ENCODE measurements around the gene RNF17. TPM values are rescaled to one million over a fixed set of nuclear protein-coding genes. Genes with fewer than 3 reads are reported as not detected.

The RNF17 gene
- total RNA-seq, 1 donor from 2014 or later: not detected

- Mint-ChIP-seq H3K27me3 (ENCODE audit: low read depth, unreplicated experiment) (no peaks in the 10 kb centered on the region), H3K9me3 (ENCODE audit: unreplicated experiment) (peaks cover 2% of the 10 kb centered on the region), H3K36me3 (ENCODE audit: low read depth, unreplicated experiment) (no peaks in the 10 kb centered on the region), H3K4me3 (ENCODE audit: unreplicated experiment) (no peak overlapping the region), H3K4me1 (ENCODE audit: low read depth, unreplicated experiment) (no peaks in the 10 kb centered on the region), H3K27ac (ENCODE audit: unreplicated experiment) (no peak overlapping the region)
- H3K9me3 ChIP-seq (ENCODE audit: insufficient read depth, low read depth, low read length): no peaks in the 10 kb centered on the region
- no peaks in the 10 kb centered on the region for H4K20me1 ChIP-seq (ENCODE audit: insufficient read depth, low read length)
- H3K9ac ChIP-seq (ENCODE audit: low read length): no peak overlapping the region
- no peaks in the 10 kb centered on the region for H3K36me3 ChIP-seq (ENCODE audit: insufficient read depth, low read length)
- no peaks in the 10 kb centered on the region for H3K79me2 ChIP-seq (ENCODE audit: insufficient read depth, low read length)
- DNase-seq (ENCODE audit: low read depth) (no peak), FAIRE-seq (no peak)
- no peak overlapping the region for H2AFZ ChIP-seq (ENCODE audit: low read depth, low read length)
- no peak for TF ChIP-seq EZH2 (IDR thresholded peaks at IDR 0.05; ENCODE audit: insufficient read depth, low read length)
- TF ChIP-seq, protein P1, sequence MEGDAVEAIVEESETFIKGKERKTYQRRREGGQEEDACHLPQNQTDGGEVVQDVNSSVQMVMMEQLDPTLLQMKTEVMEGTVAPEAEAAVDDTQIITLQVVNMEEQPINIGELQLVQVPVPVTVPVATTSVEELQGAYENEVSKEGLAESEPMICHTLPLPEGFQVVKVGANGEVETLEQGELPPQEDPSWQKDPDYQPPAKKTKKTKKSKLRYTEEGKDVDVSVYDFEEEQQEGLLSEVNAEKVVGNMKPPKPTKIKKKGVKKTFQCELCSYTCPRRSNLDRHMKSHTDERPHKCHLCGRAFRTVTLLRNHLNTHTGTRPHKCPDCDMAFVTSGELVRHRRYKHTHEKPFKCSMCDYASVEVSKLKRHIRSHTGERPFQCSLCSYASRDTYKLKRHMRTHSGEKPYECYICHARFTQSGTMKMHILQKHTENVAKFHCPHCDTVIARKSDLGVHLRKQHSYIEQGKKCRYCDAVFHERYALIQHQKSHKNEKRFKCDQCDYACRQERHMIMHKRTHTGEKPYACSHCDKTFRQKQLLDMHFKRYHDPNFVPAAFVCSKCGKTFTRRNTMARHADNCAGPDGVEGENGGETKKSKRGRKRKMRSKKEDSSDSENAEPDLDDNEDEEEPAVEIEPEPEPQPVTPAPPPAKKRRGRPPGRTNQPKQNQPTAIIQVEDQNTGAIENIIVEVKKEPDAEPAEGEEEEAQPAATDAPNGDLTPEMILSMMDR (IDR thresholded peaks at IDR 0.05; ENCODE audit: insufficient read depth, low read depth, low read length): no peak
- H3K27ac ChIP-seq (ENCODE audit: low read depth, low read length): no peak overlapping the region
- H3K4me3 ChIP-seq (ENCODE audit: insufficient read depth, low read depth, low read length): no peak overlapping the region
- H3K27me3 ChIP-seq (ENCODE audit: insufficient read depth, low read length): no peaks in the 10 kb centered on the region
- H3K4me1 ChIP-seq (ENCODE audit: insufficient read depth, low read length): no peaks in the 10 kb centered on the region
- no peak overlapping the region for H3K4me2 ChIP-seq (ENCODE audit: low read length)
Observed at GRCh38 chr13:24777171-24777570, 13.2 kb downstream of the RNF17 start.

DNA sequence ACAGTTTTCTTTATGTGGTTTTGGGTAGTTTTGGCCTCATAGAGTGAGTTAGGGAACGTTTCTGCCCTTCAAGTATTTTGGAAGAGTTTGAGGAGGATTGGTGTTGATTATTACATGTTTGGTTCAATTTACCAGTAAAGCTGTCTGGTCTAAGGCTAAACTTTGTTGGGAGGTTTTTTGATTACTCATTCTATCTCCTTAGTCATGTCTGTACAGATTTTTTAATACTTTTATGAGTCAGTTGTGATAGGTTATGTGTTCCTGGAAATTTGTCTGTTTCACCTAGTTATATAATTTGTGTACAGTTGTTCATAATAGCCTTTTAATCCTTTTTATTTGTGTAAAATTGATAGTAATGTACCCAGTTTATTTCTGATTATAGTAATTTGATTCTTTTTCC lies 20.4 kb downstream of the RNF17 start:
- Histone ChIP-seq H3K79me2 (ENCODE audit: insufficient read depth, low read length) (no peaks in the 10 kb centered on the region), H3K36me3 (ENCODE audit: insufficient read depth, low read length) (no peaks in the 10 kb centered on the region), H3K9me3 (ENCODE audit: insufficient read depth, low read depth, low read length) (no peaks in the 10 kb centered on the region), H3K27me3 (ENCODE audit: insufficient read depth, low read length) (no peaks in the 10 kb centered on the region), H3K4me2 (ENCODE audit: low read length) (no peak overlapping the region), H3K9ac (ENCODE audit: low read length) (no peak overlapping the region), H3K4me3 (ENCODE audit: insufficient read depth, low read depth, low read length) (no peak overlapping the region), H2AFZ (ENCODE audit: low read depth, low read length) (no peak overlapping the region), H3K27ac (ENCODE audit: low read depth, low read length) (no peak overlapping the region), H3K4me1 (ENCODE audit: insufficient read depth, low read length) (no peaks in the 10 kb centered on the region), H4K20me1 (ENCODE audit: insufficient read depth, low read length) (no peaks in the 10 kb centered on the region)
- DNase-seq (ENCODE audit: low read depth) (no peak), FAIRE-seq (no peak)
- no peak overlapping the region for H3K4me3 Mint-ChIP-seq (ENCODE audit: unreplicated experiment)
- H3K27me3 Mint-ChIP-seq (ENCODE audit: low read depth, unreplicated experiment): no peaks in the 10 kb centered on the region
- H3K9me3 Mint-ChIP-seq (ENCODE audit: unreplicated experiment): peaks cover 8% of the 10 kb centered on the region
- H3K27ac Mint-ChIP-seq (ENCODE audit: unreplicated experiment): no peak overlapping the region
- H3K36me3 Mint-ChIP-seq (ENCODE audit: low read depth, unreplicated experiment): no peaks in the 10 kb centered on the region
- no peaks in the 10 kb centered on the region for H3K4me1 Mint-ChIP-seq (ENCODE audit: low read depth, unreplicated experiment)
- no peak for TF ChIP-seq EZH2 (IDR thresholded peaks at IDR 0.05; ENCODE audit: insufficient read depth, low read length)
- TF ChIP-seq, protein P1 (IDR thresholded peaks at IDR 0.05; ENCODE audit: insufficient read depth, low read depth, low read length): no peak

DNA sequence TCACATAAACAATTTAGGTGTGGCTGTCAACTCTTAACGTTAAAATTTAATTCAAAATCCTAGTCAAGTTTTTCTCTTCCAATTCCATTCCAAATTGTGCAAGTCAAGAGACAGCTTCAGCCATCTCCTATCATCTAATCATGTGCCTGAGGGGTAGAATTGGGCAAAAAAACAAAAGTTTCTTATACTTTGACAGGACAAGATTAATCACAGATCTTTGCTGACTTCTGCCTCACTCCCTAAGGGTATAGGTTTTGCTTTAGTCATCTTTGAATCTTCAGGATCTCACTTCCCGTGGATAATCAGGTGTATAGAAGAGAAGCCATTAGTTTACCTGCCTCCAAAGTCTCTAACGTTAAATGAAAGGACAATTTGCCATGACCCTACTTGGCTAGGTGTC lies 24.6 kb downstream of the RNF17 start:
- Mint-ChIP-seq H3K27ac (ENCODE audit: unreplicated experiment) (no peak overlapping the region), H3K36me3 (ENCODE audit: low read depth, unreplicated experiment) (no peaks in the 10 kb centered on the region), H3K4me3 (ENCODE audit: unreplicated experiment) (no peak overlapping the region), H3K9me3 (ENCODE audit: unreplicated experiment) (peaks cover 8% of the 10 kb centered on the region), H3K4me1 (ENCODE audit: low read depth, unreplicated experiment) (no peaks in the 10 kb centered on the region), H3K27me3 (ENCODE audit: low read depth, unreplicated experiment) (peaks cover 4% of the 10 kb centered on the region)
- Histone ChIP-seq H3K27me3 (ENCODE audit: insufficient read depth, low read length) (peaks cover 7% of the 10 kb centered on the region), H3K36me3 (ENCODE audit: insufficient read depth, low read length) (no peaks in the 10 kb centered on the region), H4K20me1 (ENCODE audit: insufficient read depth, low read length) (no peaks in the 10 kb centered on the region), H3K9me3 (ENCODE audit: insufficient read depth, low read depth, low read length) (no peaks in the 10 kb centered on the region), H3K4me3 (ENCODE audit: insufficient read depth, low read depth, low read length) (no peak overlapping the region), H3K79me2 (ENCODE audit: insufficient read depth, low read length) (no peaks in the 10 kb centered on the region), H3K4me1 (ENCODE audit: insufficient read depth, low read length) (no peaks in the 10 kb centered on the region), H3K4me2 (ENCODE audit: low read length) (no peak overlapping the region), H3K9ac (ENCODE audit: low read length) (no peak overlapping the region), H2AFZ (ENCODE audit: low read depth, low read length) (no peak overlapping the region), H3K27ac (ENCODE audit: low read depth, low read length) (no peak overlapping the region)
- no peak for FAIRE-seq
- no peak for DNase-seq (ENCODE audit: low read depth)
- TF ChIP-seq, protein P1 (IDR thresholded peaks at IDR 0.05; ENCODE audit: insufficient read depth, low read depth, low read length): no peak
- no peak for TF ChIP-seq EZH2 (IDR thresholded peaks at IDR 0.05; ENCODE audit: insufficient read depth, low read length)

All from astrocyte (in vitro differentiated cells and primary cell).